Measurements from ENCODE around the gene LMBR1.

The LMBR1 gene

DNA sequence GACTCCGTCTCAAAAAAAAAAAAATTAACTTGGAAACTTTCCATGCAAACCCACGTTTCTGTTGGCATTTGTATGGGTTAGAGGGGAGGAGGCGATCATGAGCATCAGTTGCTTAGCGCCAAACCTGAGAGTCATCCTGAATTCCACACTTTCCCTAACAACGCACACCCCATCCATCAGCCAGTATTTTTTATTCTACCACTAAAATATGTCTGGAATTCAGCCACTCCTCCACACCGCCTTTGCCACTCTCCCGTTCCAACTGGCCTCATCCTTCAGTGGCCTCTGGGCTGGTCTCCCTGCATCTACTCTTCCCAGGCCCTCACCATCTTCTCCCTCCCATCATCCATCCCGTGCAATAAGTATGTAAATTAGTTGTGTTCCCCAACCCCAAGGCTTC lies 4.7 kb upstream of the LMBR1 start:
- no peak for TF ChIP-seq FOXP2 (optimal IDR thresholded peaks at IDR 0.05; ENCODE audit: borderline replicate concordance, extremely low read depth, extremely low read length, insufficient read depth)
- TF ChIP-seq TAF1 (IDR thresholded peaks at IDR 0.05; ENCODE audit: borderline replicate concordance, insufficient read depth, low read length), result no peak
- TF ChIP-seq POLR2AphosphoS5 (IDR thresholded peaks at IDR 0.05; ENCODE audit: low read depth, low read length), result no peak
- no peak for TF ChIP-seq SIN3A (IDR thresholded peaks at IDR 0.05; ENCODE audit: borderline replicate concordance, insufficient read depth, low read length)
- TF ChIP-seq, protein P1, sequence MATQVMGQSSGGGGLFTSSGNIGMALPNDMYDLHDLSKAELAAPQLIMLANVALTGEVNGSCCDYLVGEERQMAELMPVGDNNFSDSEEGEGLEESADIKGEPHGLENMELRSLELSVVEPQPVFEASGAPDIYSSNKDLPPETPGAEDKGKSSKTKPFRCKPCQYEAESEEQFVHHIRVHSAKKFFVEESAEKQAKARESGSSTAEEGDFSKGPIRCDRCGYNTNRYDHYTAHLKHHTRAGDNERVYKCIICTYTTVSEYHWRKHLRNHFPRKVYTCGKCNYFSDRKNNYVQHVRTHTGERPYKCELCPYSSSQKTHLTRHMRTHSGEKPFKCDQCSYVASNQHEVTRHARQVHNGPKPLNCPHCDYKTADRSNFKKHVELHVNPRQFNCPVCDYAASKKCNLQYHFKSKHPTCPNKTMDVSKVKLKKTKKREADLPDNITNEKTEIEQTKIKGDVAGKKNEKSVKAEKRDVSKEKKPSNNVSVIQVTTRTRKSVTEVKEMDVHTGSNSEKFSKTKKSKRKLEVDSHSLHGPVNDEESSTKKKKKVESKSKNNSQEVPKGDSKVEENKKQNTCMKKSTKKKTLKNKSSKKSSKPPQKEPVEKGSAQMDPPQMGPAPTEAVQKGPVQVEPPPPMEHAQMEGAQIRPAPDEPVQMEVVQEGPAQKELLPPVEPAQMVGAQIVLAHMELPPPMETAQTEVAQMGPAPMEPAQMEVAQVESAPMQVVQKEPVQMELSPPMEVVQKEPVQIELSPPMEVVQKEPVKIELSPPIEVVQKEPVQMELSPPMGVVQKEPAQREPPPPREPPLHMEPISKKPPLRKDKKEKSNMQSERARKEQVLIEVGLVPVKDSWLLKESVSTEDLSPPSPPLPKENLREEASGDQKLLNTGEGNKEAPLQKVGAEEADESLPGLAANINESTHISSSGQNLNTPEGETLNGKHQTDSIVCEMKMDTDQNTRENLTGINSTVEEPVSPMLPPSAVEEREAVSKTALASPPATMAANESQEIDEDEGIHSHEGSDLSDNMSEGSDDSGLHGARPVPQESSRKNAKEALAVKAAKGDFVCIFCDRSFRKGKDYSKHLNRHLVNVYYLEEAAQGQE (IDR thresholded peaks at IDR 0.05; ENCODE audit: insufficient read depth in 1 of 2, low read depth in 2 of 2, low read length in 2 of 2), result no peak

DNA sequence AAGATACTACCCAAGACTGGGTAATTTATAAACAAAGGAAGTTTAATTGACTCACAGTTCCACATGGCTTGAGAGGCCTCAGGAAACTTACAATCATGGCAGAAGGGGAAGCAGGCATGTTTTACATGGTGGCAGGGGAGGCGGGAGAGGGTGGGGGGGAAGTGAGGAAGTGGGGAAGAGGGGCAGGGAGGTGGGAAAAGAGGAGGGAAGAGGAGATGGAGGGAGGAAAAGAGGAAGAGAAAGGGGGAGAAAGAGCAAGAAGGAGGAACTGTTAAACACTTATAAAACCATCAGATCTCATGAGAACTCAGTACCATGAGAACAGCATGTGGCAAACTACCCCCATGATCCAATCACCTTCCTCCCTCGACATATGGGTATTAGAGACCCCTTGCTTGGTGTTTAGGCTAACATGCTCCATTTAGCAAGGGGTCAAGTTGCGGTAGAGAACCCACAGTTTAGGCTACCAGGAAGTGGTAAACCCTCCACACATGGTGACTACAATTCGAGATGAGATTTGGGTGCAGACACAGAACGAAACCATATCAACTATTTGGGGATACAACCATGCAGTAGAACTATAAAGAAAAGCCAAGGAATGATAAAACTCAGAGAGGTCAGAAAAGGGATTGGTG lies 3.5 kb upstream of the LMBR1 start:
- TF ChIP-seq, protein P1 (IDR thresholded peaks at IDR 0.05; ENCODE audit: insufficient read depth in 1 of 2, low read depth in 2 of 2, low read length in 2 of 2), result no peak
- TF ChIP-seq TAF1 (IDR thresholded peaks at IDR 0.05; ENCODE audit: borderline replicate concordance, insufficient read depth, low read length) (no peak), POLR2AphosphoS5 (IDR thresholded peaks at IDR 0.05; ENCODE audit: low read depth, low read length) (no peak), FOXP2 (optimal IDR thresholded peaks at IDR 0.05; ENCODE audit: borderline replicate concordance, extremely low read depth, extremely low read length, insufficient read depth) (no peak), SIN3A (IDR thresholded peaks at IDR 0.05; ENCODE audit: borderline replicate concordance, insufficient read depth, low read length) (no peak)

DNA sequence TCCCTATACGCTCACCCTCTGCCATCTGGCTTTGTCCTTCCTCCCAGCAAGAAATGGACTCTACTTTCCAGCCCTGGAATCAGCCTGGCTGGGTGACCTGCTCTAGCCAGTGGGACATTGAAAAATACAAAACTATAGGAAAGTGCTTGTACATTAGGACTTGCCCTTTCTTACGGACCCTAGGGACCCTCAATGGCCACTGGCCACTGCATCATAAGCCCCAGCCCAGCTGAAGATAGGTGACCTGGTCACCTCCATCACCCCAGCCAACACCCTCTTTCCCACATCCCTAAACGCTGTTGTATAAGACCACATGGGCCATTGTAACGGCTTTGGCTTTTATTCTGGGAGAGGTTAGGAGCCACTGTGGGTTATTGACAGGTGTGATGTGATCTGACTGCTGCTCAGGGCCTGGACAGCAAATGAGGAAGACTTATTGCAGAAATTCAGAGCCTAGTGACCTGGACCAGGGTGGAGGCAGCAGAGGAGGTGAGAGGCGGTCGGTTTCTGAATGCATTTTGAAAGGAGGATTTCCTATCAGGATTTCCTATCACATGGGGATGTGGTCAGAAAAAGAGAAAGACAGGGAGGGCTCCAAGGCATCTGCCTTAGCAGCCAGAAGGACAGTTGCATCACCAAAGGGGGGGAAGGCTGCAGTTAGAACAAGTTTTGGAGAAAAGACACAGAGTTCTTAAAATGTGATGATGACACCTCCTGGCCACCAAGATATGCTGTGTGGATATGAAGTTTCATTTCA lies 2.2 kb upstream of the LMBR1 start:
- TF ChIP-seq POLR2AphosphoS5 (IDR thresholded peaks at IDR 0.05; ENCODE audit: low read depth, low read length) (no peak), SIN3A (IDR thresholded peaks at IDR 0.05; ENCODE audit: borderline replicate concordance, insufficient read depth, low read length) (no peak), TAF1 (IDR thresholded peaks at IDR 0.05; ENCODE audit: borderline replicate concordance, insufficient read depth, low read length) (no peak), FOXP2 (optimal IDR thresholded peaks at IDR 0.05; ENCODE audit: borderline replicate concordance, extremely low read depth, extremely low read length, insufficient read depth) (no peak)
- TF ChIP-seq, protein P1 (IDR thresholded peaks at IDR 0.05; ENCODE audit: insufficient read depth in 1 of 2, low read depth in 2 of 2, low read length in 2 of 2), result no peak

DNA sequence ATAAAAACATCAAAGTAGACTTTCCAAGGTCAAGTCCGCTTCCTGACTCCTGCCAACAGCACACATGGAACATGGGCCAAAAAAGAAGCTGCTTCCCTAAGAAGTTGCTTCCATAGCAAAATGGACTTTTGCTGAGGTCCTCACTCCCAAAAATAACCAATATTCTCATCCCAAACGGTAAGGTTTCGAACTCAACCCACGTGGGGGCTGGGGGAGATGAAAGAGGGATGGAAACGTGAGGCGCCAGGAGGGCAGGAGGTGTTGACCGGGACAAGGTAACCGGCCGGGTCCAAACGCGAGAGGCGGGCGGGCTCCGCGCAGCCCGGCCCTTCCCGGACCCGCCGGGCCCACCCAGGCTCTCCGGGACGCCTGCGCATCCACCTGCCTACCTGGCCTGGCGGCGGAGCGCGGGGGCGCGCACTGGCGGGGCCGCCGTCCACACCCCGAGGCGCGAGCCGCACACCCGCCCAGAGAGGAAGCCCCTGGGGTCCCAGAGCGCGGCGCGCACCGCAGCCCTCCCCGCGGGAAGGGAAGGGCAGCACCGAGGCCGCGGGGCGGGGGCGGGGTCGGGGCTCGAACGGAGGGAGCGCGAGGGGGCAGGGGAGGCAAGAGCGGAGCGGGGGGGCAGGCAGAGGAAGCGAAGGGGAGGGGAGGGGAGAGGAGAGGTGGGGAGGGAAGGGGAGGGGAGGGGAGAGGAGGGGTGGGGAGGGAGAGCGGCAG lies 742 bp downstream of the LMBR1 start:
- no peak for TF ChIP-seq FOXP2 (optimal IDR thresholded peaks at IDR 0.05; ENCODE audit: borderline replicate concordance, extremely low read depth, extremely low read length, insufficient read depth)
- TF ChIP-seq SIN3A (IDR thresholded peaks at IDR 0.05; ENCODE audit: borderline replicate concordance, insufficient read depth, low read length), result no peak
- TF ChIP-seq, protein P1 (IDR thresholded peaks at IDR 0.05; ENCODE audit: insufficient read depth in 1 of 2, low read depth in 2 of 2, low read length in 2 of 2), result no peak
- no peak for TF ChIP-seq TAF1 (IDR thresholded peaks at IDR 0.05; ENCODE audit: borderline replicate concordance, insufficient read depth, low read length)
- TF ChIP-seq POLR2AphosphoS5 (IDR thresholded peaks at IDR 0.05; ENCODE audit: low read depth, low read length), result no peak

Data from PFSK-1 (cell line).